Naive thymus-derived CD4-positive, alpha-beta T cell (primary cell): ENCODE data around the gene MBP. TPM values are rescaled to one million over a fixed set of nuclear protein-coding genes. Genes with fewer than 3 reads are reported as not detected.

Experiments used
- ATAC-seq: fragments of 150-1000 bp; cut with Tn5 transposase; 2 replicates; pipeline ENCODE4 v1.10.0; 2021; ENCODE audit warnings: mild to moderate bottlenecking, moderate library complexity
- CTCF ChIA-PET: fragments of 350-600 bp; sonication (Branson Sonifier 250); formaldehyde crosslinking; loops from one replicate; lab custom pipeline; 2021; ENCODE audit warnings: antibody characterized with exemption; lab: Charles Lee
- POLR2A ChIA-PET: fragments of 350-600 bp; sonication (Branson Sonifier 250); formaldehyde crosslinking; loops from one replicate; lab custom pipeline; 2021; ENCODE audit warnings: antibody characterized with exemption, inconsistent platforms; lab: Charles Lee
- DNase-seq, 9 donors: peaks; one replicate each; pipeline versions ENCODE4 v3.0.0 to v3.0.0-alpha.2; 2020 to 2022; ENCODE audit warnings: mixed read lengths in 1 of 9
- H3K27ac ChIP-seq: one replicate; pipeline ENCODE4 v1.7.0; 2013; ENCODE audit warnings: mild to moderate bottlenecking, low read depth, low read length, moderate library complexity
- H3K27me3 ChIP-seq, 2 donors: one replicate each; pipeline ENCODE4 v1.7.0; 2013; ENCODE audit warnings: low read length in 2 of 2, mild to moderate bottlenecking in 2 of 2, moderate library complexity in 2 of 2; ENCODE audit not compliant: control insufficient read depth in 2 of 2, insufficient read depth in 2 of 2
- H3K36me3 ChIP-seq, 3 experiments: 1 replicate in 2 of 3; 2 replicates in 1 of 3; pipeline ENCODE4 v1.7.0; 2013; ENCODE audit warnings: low read length in 3 of 3, mild to moderate bottlenecking in 3 of 3, moderate library complexity in 1 of 3; ENCODE audit not compliant: insufficient read depth in 3 of 3, control insufficient read depth in 2 of 3
- H3K4me1 ChIP-seq, 2 donors: one replicate each; pipeline ENCODE4 v1.7.0; 2013; ENCODE audit warnings: low read length in 2 of 2, mild to moderate bottlenecking in 2 of 2, moderate library complexity in 1 of 2; ENCODE audit not compliant: control insufficient read depth in 2 of 2, insufficient read depth in 2 of 2
- H3K4me3 ChIP-seq: 2 replicates; pipeline ENCODE4 v1.7.0; 2013; ENCODE audit warnings: mild to moderate bottlenecking, low read length
- H3K9me3 ChIP-seq, 3 experiments: 1 replicate in 2 of 3; 2 replicates in 1 of 3; pipeline ENCODE4 v1.7.0; 2013; ENCODE audit warnings: low read length in 3 of 3; ENCODE audit not compliant: control insufficient read depth in 2 of 3
- H3K27ac Mint-ChIP-seq, 9 donors: one replicate each; pipeline ENCODE4 v1.8.0; 2020 to 2022; ENCODE audit warnings: mixed read lengths in 9 of 9, mild to moderate bottlenecking in 8 of 9, moderate library complexity in 5 of 9, inconsistent platforms in 2 of 9
- H3K27me3 Mint-ChIP-seq, 5 donors: one replicate each; pipeline ENCODE4 v1.8.0; 2021 to 2022; ENCODE audit warnings: mixed read lengths in 5 of 5, mild to moderate bottlenecking in 1 of 5
- H3K36me3 Mint-ChIP-seq, 5 donors: one replicate each; pipeline ENCODE4 v1.8.0; 2020 to 2022; ENCODE audit warnings: mixed read lengths in 5 of 5, mild to moderate bottlenecking in 3 of 5, inconsistent platforms in 1 of 5
- H3K4me1 Mint-ChIP-seq, 7 donors: one replicate each; pipeline ENCODE4 v1.8.0; 2020 to 2022; ENCODE audit warnings: mixed read lengths in 7 of 7, mild to moderate bottlenecking in 3 of 7, inconsistent platforms in 1 of 7
- H3K4me3 Mint-ChIP-seq, 10 donors: one replicate each; pipeline ENCODE4 v1.8.0; 2020 to 2022; ENCODE audit warnings: mild to moderate bottlenecking in 10 of 10, mixed read lengths in 10 of 10, moderate library complexity in 6 of 10, inconsistent platforms in 2 of 10
- H3K9me3 Mint-ChIP-seq, 11 donors: one replicate each; pipeline ENCODE4 v1.8.0; 2020 to 2022; ENCODE audit warnings: mixed read lengths in 11 of 11, mild to moderate bottlenecking in 4 of 11, inconsistent platforms in 1 of 11, moderate library complexity in 1 of 11
- intact Hi-C, 2 donors: fragments of 100-400 bp; cut with micrococcal nuclease; formaldehyde crosslinking; loops; one replicate each; pipeline ENCODE4 v1.15.1; 2023
- polyA plus RNA-seq, 2 donors: library from polyadenylated mRNA; unstranded; fragments of 300-500 nt; fragmentation: Illumina TruSeq; gene quantifications; one replicate each; pipeline ENCODE4 v1.2.3, GENCODE V29; 2021
- total RNA-seq, 6 experiments: library from RNA in 5 of 6; stranded (reverse) in 5 of 6; gene quantifications; 1 replicate in 5 of 6; 2 replicates in 1 of 6; pipeline ENCODE4 v1.2.3 and lab custom pipeline; 2021 to 2026

Gene MBP
- total and polyA plus RNA-seq, 7 experiments from 2014 or later, result 88.3 to 152 (median 107) TPM

DNA sequence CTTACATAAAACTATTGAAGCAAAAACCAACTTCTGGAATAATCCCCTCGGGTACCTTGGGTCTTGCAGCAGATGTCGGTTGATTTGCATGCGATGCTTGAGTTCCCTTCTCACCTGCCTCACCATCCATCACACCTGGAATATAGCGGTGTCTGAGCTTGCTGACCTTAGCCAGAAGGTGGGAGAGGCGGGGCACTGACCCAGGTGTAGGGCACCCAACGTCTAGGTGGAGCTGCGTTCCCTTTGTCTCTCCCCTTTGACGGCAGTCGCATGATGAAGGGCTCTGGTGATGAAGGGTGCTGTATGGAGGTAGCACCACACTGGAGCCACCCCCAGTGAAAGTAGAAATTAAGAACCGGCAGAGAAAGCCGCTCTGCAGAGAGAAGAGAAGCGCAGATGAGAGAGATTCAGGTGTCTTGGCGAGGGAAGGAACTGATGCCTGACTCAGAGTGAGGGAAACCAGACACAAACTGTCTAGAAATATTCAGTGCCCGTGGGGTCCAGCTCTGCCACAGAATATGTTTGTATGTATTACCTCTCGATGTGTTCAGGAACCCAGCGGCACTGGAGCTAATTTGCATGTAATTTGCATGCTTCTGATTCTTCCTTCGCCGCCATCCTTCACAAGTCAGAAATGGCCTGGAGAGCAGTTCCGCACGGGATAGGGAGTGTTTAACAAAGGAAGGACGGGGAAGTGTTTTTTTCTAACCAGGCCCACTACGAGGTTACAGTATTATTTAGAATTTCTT, 19.4 kb upstream of the MBP start:
- Histone ChIP-seq H3K4me1 (peaks cover 6 to 9% of the 10 kb centered on the region in 2 donors), H3K27me3 (no peaks in the 10 kb centered on the region), H3K27ac (no peak overlapping the region), H3K4me3 (no peak overlapping the region), H3K9me3 (no peaks in the 10 kb centered on the region), H3K36me3 (no peaks in the 10 kb centered on the region)
- ATAC-seq, result no peak
- Mint-ChIP-seq H3K27ac (peak overlapping the region in 1 of 9 donors; percentile 15), H3K4me1 (peaks cover 9 to 18% (median 16%) of the 10 kb centered on the region in 7 donors), H3K27me3 (peaks cover 0 to under 1% (median 0%) of the 10 kb centered on the region in 5 donors), H3K36me3 (no peaks in the 10 kb centered on the region), H3K9me3 (no peaks in the 10 kb centered on the region), H3K4me3 (no peak overlapping the region)
- ChIA-PET CTCF (no interaction called here), POLR2A (interaction anchor here (1.3 to 12.0 kb wide), 2 partner anchors 20 to 23 kb away, joined by 3 to 83 read pairs; partner anchors contain the start of gene MBP)
- intact Hi-C loops, result no loop called here
- DNase-seq, result no peak

DNA sequence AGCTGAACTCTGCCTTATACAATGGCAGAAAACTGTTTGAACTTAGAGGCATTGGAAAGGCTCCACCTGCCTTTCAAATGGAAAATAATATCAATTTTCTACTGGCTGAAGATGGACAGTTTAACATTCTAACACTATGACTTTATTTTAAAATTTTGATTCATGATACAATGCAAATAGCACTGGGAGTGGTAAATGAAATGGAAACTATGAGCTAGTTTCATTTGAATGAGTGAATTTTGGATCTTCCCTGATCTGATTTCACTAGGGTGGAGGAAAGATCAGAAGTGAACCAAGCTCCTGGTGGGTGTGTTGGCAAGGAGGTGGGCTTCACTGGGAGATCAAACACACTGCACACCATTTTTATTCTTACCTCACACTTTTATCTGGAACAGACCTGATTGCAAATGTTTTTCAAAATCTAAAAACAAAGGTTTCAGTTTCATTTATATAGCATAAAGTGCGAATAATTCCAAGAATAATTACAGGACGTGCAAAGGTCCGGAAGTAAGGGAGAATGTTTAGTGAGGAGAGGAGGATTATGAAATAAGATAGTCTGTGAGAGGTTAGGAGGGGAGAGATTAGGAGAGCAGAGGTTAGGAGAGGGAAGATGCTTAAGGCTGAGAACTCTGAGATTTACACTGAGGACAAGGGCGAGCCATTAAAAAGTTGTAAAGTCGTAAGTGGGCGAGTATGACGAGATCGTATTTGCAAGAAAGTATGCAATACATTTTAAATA, 18.6 kb upstream of the MBP start:
- POLR2A ChIA-PET, result interaction anchor here (0.9 to 12.0 kb wide), 2 partner anchors 16 to 20 kb away, joined by 3 to 83 read pairs; partner anchors contain the start of gene MBP
- Mint-ChIP-seq H3K9me3 (no peaks in the 10 kb centered on the region), H3K4me1 (peaks cover 14 to 25% (median 21%) of the 10 kb centered on the region in 7 donors), H3K4me3 (no peak overlapping the region), H3K27me3 (no peaks in the 10 kb centered on the region), H3K36me3 (no peaks in the 10 kb centered on the region), H3K27ac (no peak overlapping the region)
- H3K36me3 ChIP-seq, result no peaks in the 10 kb centered on the region
- H3K4me3 ChIP-seq, result no peak overlapping the region
- CTCF ChIA-PET, result interaction anchor here (0.6 kb wide), 1 partner anchor 152 kb away, joined by 3 read pairs; no protein-coding TSS in a partner anchor
- H3K4me1 ChIP-seq, result peaks cover 6 to 16% of the 10 kb centered on the region in 2 donors
- no peaks in the 10 kb centered on the region for H3K27me3 ChIP-seq
- no peak overlapping the region for H3K27ac ChIP-seq
- DNase-seq (no peak), ATAC-seq (no peak)
- intact Hi-C loops, result no loop called here
- H3K9me3 ChIP-seq, result no peaks in the 10 kb centered on the region

DNA sequence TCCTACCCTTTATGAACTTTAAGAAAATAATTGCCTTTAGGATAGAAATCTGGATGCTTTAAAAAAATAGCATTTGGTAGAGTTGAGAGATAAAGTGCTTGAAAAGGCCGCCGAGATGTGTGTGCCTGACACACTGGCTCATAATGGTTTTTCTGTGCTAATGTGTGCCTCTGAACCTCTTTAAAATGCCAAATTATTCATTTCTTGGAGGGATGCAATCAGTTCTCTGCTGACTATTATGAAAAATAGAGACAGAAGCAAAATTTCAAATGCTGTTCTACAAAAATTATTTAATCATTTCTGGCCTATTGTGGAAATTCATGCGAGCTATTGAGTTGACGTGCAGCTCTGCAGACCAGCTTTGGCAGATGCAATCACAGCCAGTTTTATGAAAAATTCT, 18.0 kb upstream of the MBP start:
- no peak for ATAC-seq
- no peaks in the 10 kb centered on the region for H3K36me3 Mint-ChIP-seq
- POLR2A ChIA-PET, result interaction anchor here (0.9 to 12.0 kb wide), 2 partner anchors 15 to 19 kb away, joined by 3 to 83 read pairs; partner anchors contain the start of gene MBP

DNA sequence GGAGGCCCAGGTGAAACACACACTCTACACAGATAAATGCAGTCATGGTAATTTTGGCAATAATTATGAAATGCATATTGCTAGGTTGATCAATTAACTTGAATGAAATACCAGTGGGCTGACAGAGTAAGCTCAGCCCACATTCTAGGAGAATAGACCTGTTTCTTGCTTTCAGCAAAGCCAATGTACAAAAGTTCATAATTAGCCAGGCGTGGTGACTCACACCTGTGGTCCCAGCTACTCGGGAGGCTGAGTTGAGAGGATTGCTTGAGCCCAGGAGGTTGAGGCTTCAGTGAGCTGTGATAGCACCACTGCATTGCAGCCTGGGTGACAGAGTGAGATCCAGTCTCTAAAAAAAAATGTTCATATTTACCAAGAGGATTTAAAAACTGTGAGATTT, 15.7 kb upstream of the MBP start:
- no peak for ATAC-seq
- peaks cover 23 to 35% (median 25%) of the 10 kb centered on the region in 7 donors for H3K4me1 Mint-ChIP-seq
- H3K27me3 Mint-ChIP-seq, result no peaks in the 10 kb centered on the region

More for the DNA sequence above, 18.0 kb upstream of the MBP start:
- DNase-seq, result no peak
- Mint-ChIP-seq H3K9me3 (no peaks in the 10 kb centered on the region), H3K4me1 (peaks cover 14 to 30% (median 25%) of the 10 kb centered on the region in 7 donors), H3K27ac (no peak overlapping the region), H3K4me3 (no peak overlapping the region), H3K27me3 (no peaks in the 10 kb centered on the region)
- Histone ChIP-seq H3K27ac (no peak overlapping the region), H3K4me1 (peaks cover 6 to 17% of the 10 kb centered on the region in 2 donors), H3K9me3 (no peaks in the 10 kb centered on the region), H3K36me3 (no peaks in the 10 kb centered on the region), H3K27me3 (no peaks in the 10 kb centered on the region), H3K4me3 (no peak overlapping the region)
- intact Hi-C loops, result no loop called here
- CTCF ChIA-PET, result interaction anchor here (0.6 kb wide), 1 partner anchor 151 kb away, joined by 3 read pairs; no protein-coding TSS in a partner anchor

DNA sequence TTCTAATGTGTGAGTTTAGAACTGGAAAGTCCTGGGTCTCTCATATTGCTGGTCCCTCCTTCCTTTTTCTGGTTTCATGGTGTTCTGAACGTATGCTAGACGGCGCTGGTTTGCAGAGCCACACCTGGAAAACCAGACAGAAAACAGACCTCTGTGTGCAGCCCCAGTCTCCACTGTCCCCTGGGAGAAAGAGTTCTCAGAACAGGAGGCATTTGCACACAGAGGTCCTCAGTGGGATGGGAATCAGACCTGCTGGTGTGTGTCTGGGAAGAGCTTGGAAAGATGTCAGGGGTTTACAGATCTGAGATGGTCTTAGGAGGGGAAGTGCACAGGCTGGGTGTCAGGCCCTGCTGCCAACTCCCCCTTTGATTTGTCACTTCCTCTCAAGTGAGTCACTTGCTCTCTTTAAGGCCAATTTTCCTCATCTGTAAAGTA, 14.9 kb upstream of the MBP start:
- H3K4me3 Mint-ChIP-seq, result peak overlapping the region in 7 of 10 donors; percentile 18 to 57 (median 37)
- peak; percentile 82 for ATAC-seq
- H3K36me3 Mint-ChIP-seq, result peaks cover 4 to 17% (median 11%) of the 10 kb centered on the region in 5 donors
- Histone ChIP-seq H3K36me3 (no peaks in the 10 kb centered on the region), H3K4me3 (no peak overlapping the region), H3K27me3 (no peaks in the 10 kb centered on the region), H3K27ac (no peak overlapping the region), H3K4me1 (peaks cover 13 to 17% of the 10 kb centered on the region in 2 donors), H3K9me3 (peaks cover 0 to 13% (median 10%) of the 10 kb centered on the region in 3 experiments)
- CTCF ChIA-PET, result no interaction called here
- intact Hi-C loops, result loop anchor here in 1 of 2 donors (1.0 kb wide), 1 partner anchor 14 kb away; no protein-coding TSS in a partner anchor
- POLR2A ChIA-PET, result interaction anchor here (1.1 to 12.0 kb wide), 3 partner anchors 16 to 96 kb away, joined by 3 to 83 read pairs (median 3); partner anchors contain the start of gene MBP
- no peaks in the 10 kb centered on the region for H3K27me3 Mint-ChIP-seq
- peaks cover 23 to 35% (median 26%) of the 10 kb centered on the region in 7 donors for H3K4me1 Mint-ChIP-seq
- DNase-seq, result no peak
- peak overlapping the region; percentile 53 to 88 (median 81) for H3K27ac Mint-ChIP-seq
- H3K9me3 Mint-ChIP-seq, result peaks cover 4 to 28% (median 15%) of the 10 kb centered on the region in 11 donors

More for the DNA sequence above, 15.7 kb upstream of the MBP start:
- CTCF ChIA-PET, result no interaction called here
- no peak overlapping the region for H3K27ac ChIP-seq
- DNase-seq, result no peak
- peaks cover 0 to 12% (median 5%) of the 10 kb centered on the region in 5 donors for H3K36me3 Mint-ChIP-seq
- no peak overlapping the region for H3K27ac Mint-ChIP-seq
- H3K4me3 Mint-ChIP-seq, result no peak overlapping the region
- intact Hi-C loops, result no loop called here
- H3K36me3 ChIP-seq, result no peaks in the 10 kb centered on the region
- POLR2A ChIA-PET, result interaction anchor here (1.9 to 12.0 kb wide), 2 partner anchors 17 to 24 kb away, joined by 5 to 83 read pairs; partner anchors contain the start of gene MBP
- H3K27me3 ChIP-seq, result no peaks in the 10 kb centered on the region
- peaks cover 0 to 10% (median 8%) of the 10 kb centered on the region in 3 experiments for H3K9me3 ChIP-seq
- H3K4me1 ChIP-seq, result peaks cover 13 to 17% of the 10 kb centered on the region in 2 donors
- peaks cover 0 to 19% (median 7%) of the 10 kb centered on the region in 11 donors for H3K9me3 Mint-ChIP-seq
- no peak overlapping the region for H3K4me3 ChIP-seq
